ENCODE results near the gene CFL1. TPM values are rescaled to one million over a fixed set of nuclear protein-coding genes. Genes with fewer than 3 reads are reported as not detected.
A peak's percentile ranks its signal among the peaks of the same experiment; 100 is the strongest.

Gene CFL1
- total and polyA plus RNA-seq, 7 donors: 428 to 2,165 (median 506) TPM

DNA sequence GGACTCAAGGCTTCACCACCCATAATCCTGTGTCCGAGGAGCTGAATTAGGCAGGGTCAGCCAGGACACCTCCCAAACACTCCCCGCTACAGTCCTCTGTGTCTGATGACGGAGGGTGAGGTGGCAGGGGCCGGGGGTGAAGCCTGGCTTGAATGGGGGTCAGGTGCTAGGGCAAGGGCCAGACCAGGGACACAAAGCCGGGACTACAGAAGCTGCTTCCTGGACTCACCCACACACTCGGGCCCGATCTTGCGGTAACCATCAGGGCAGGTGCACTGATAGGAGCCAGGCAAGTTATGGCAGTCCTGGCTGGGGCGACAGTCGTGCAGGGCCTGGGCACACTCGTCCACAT is 12.3 kb upstream of the CFL1 start:
- no peaks in the 10 kb centered on the region for H3K9me3 ChIP-seq
- 70 to 76% methylated on average over 11 of the region's 11 CpGs for WGBS, 2 donors
- H3K27ac ChIP-seq: peak overlapping the region; percentile 93 to 98 (median 96)
- TF ChIP-seq, protein P1, sequence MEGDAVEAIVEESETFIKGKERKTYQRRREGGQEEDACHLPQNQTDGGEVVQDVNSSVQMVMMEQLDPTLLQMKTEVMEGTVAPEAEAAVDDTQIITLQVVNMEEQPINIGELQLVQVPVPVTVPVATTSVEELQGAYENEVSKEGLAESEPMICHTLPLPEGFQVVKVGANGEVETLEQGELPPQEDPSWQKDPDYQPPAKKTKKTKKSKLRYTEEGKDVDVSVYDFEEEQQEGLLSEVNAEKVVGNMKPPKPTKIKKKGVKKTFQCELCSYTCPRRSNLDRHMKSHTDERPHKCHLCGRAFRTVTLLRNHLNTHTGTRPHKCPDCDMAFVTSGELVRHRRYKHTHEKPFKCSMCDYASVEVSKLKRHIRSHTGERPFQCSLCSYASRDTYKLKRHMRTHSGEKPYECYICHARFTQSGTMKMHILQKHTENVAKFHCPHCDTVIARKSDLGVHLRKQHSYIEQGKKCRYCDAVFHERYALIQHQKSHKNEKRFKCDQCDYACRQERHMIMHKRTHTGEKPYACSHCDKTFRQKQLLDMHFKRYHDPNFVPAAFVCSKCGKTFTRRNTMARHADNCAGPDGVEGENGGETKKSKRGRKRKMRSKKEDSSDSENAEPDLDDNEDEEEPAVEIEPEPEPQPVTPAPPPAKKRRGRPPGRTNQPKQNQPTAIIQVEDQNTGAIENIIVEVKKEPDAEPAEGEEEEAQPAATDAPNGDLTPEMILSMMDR (IDR thresholded peaks at IDR 0.05): no peak
- TF ChIP-seq POLR2AphosphoS5 (IDR thresholded peaks at IDR 0.05) (peak in 1 of 4 donors; percentile 3), POLR2A (IDR thresholded peaks at IDR 0.05) (no peak), EP300 (IDR thresholded peaks at IDR 0.05) (no peak)
- H3K27me3 ChIP-seq: no peaks in the 10 kb centered on the region
- no peak overlapping the region for H3K4me3 ChIP-seq
- H3K36me3 ChIP-seq: peaks cover 9 to 52% (median 25%) of the 10 kb centered on the region in 4 donors
- peaks cover 0 to 51% (median 38%) of the 10 kb centered on the region in 4 donors for H3K4me1 ChIP-seq
- intact Hi-C loops (cut with DNase I): no loop called here
- DNase-seq: no peak

DNA sequence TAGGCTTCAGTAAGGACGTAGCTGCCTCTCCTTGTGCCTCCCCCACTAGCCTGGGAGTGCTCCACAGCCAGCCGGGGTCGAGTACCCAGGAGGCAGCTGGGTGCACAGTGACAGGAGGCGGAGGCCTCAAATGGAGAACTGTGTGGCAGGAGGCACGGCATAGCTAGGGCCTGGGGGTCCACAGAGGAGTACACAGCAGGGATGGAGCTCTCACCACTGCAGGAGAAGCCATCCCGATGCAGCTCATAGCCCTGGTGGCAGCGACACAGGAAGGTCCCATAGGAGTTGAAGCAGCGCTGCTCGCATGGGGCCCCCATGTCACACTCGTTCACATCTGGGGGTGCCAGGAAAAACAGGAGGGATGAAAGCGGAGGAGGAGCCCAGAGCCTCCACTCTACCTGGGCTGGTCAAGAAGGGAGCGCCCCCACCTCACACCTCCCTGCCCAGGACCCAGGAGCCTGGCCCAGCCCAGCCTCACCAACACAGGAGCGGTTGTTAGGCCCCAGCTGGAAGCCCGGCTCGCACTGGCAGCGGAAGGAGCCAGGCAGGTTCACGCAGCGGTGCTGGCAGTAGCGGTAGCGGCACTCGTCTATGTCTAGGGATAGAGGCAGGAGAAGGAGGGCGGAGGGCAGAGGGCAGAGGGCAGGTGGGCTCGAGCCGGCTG is 11.8 kb upstream of the CFL1 start:
- intact Hi-C loops (cut with DNase I): no loop called here
- peaks cover 9 to 57% (median 30%) of the 10 kb centered on the region in 4 donors for H3K36me3 ChIP-seq
- no peaks in the 10 kb centered on the region for H3K9me3 ChIP-seq
- peak overlapping the region; percentile 93 to 98 (median 96) for H3K27ac ChIP-seq
- H3K4me1 ChIP-seq: peaks cover 0 to 51% (median 38%) of the 10 kb centered on the region in 4 donors
- TF ChIP-seq, protein P1 (IDR thresholded peaks at IDR 0.05): no peak
- TF ChIP-seq POLR2A (IDR thresholded peaks at IDR 0.05) (no peak), POLR2AphosphoS5 (IDR thresholded peaks at IDR 0.05) (peak in 2 of 4 donors; percentile 25 to 34)
- no peaks in the 10 kb centered on the region for H3K27me3 ChIP-seq
- DNase-seq: peak; percentile 69
- no peak overlapping the region for H3K4me3 ChIP-seq
- WGBS, 2 donors: 65 to 81% methylated on average over 24 of the region's 24 CpGs

DNA sequence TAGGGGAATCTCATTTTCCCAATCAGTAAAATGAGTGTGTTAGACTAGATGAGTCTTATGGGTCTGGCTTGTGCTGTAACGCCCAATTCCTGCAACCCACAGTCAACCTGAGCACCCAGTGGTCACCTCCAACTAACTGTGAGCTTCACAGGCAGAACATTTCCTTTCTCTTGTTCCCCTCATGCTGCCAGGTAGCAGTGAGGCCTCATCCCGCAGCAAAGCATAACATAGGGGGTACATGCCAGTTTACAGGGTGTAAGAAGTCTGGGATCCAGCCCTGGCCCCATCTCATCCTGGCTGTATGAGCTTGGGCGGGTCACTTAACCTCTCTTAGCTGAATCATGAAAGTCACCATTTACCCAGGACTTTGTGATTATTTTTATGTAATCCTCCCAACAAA is 10.9 kb upstream of the CFL1 start:
- 64 to 92% methylated on average over 3 of the region's 3 CpGs for WGBS, 2 donors
- intact Hi-C loops (cut with DNase I): no loop called here
- H3K27me3 ChIP-seq: no peaks in the 10 kb centered on the region
- peaks cover 0 to 53% (median 34%) of the 10 kb centered on the region in 4 donors for H3K4me1 ChIP-seq
- H3K27ac ChIP-seq: peak overlapping the region in 2 of 4 donors; percentile 22 to 43
- H3K9me3 ChIP-seq: no peaks in the 10 kb centered on the region
- no peak overlapping the region for H3K4me3 ChIP-seq
- H3K36me3 ChIP-seq: peaks cover 17 to 66% (median 39%) of the 10 kb centered on the region in 4 donors
- TF ChIP-seq POLR2AphosphoS5 (IDR thresholded peaks at IDR 0.05): no peak
- no peak for TF ChIP-seq POLR2A (IDR thresholded peaks at IDR 0.05)
- no peak for TF ChIP-seq EP300 (IDR thresholded peaks at IDR 0.05)
- TF ChIP-seq, protein P1 (IDR thresholded peaks at IDR 0.05): no peak
- no peak for DNase-seq

DNA sequence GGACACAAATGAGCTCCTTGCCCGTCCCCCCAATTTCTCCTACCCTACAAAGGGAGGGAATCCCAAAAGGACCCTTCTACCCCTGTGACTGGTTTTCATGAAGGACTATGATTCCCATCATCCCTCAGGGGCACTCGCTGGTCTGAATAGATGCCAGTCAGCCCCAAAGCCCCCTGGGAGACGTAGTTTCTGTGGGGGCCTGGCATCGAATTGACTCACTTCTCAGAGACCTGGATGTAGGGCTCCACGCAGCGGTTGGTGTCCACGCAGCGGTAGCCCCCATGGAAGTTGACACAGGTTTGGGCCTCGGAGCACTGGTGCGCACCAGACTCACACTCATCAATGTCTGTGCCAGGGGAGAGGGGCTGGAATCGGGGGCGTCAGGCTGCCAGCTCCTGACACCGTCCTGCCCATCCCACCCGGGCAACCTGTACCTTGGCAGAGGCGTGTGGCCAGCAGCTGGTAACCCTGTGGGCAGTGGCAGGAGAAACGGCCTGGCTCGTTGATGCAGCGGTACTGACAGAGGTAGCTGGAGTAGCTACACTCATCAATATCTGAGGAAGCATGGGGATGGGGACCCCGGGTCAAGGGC is 10.2 kb upstream of the CFL1 start:
- peak overlapping the region in 3 of 4 donors; percentile 22 to 43 (median 32) for H3K27ac ChIP-seq
- TF ChIP-seq POLR2AphosphoS5 (IDR thresholded peaks at IDR 0.05): peak in 1 of 4 donors; percentile 35
- no peak for TF ChIP-seq POLR2A (IDR thresholded peaks at IDR 0.05)
- H3K27me3 ChIP-seq: no peaks in the 10 kb centered on the region
- no peak overlapping the region for H3K4me3 ChIP-seq
- H3K4me1 ChIP-seq: peaks cover 0 to 51% (median 34%) of the 10 kb centered on the region in 4 donors
- no peaks in the 10 kb centered on the region for H3K9me3 ChIP-seq
- H3K36me3 ChIP-seq: peaks cover 23 to 73% (median 46%) of the 10 kb centered on the region in 4 donors
- DNase-seq: peak; percentile 70
- intact Hi-C loops (cut with DNase I): no loop called here
- WGBS, 2 donors: 83 to 89% methylated on average over 19 of the region's 19 CpGs

DNA sequence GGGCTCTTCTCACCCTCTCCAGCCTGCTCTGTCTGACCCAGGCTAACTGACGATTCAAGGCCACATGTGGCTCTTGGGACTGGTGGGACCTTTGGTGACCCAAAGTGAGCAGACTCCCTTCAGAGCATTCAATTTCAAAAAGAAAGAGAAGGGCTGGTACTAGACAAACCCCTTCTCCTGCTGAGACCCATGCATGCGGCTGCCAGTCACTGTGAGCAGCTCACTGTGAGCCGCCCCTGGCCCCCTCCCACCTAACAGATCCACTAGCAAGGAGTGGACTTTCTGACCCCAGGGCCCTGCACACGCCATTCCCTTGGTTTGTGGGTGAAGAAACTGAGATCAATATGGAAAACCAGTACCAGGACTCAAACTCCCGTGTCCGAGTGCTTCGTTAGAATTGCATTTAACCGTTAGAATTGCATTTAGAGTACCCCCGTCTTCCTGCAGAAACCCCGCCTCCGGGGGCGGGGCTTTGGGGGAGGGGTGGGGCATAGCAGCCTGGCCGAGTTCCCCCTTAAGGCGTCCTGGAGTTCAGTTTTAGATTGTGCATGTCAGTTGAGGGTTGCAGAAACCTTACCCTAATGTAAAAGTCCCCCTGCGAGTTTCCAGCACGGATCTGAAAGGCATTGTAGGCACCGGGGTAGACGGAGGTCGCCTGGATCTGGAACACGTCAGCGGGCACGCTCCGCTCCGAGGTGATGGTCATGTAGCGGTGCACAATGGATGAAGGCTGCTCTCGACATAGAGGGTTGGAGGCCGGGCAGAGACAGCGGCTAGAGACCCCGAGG is 9.5 kb upstream of the CFL1 start:
- intact Hi-C loops (cut with DNase I): no loop called here
- Histone ChIP-seq H3K27ac (peak overlapping the region in 2 of 4 donors; percentile 22 to 32), H3K36me3 (peaks cover 23 to 80% (median 52%) of the 10 kb centered on the region in 4 donors)

More for the DNA sequence above, 9.5 kb upstream of the CFL1 start:
- no peak overlapping the region for H3K4me3 ChIP-seq
- peaks cover 0 to 52% (median 38%) of the 10 kb centered on the region in 4 donors for H3K4me1 ChIP-seq
- no peaks in the 10 kb centered on the region for H3K9me3 ChIP-seq
- H3K27me3 ChIP-seq: no peaks in the 10 kb centered on the region
- WGBS, 2 donors: 71 to 79% methylated on average over 29 of the region's 29 CpGs
- no peak for DNase-seq
- TF ChIP-seq, protein P1 (IDR thresholded peaks at IDR 0.05): no peak
- no peak for TF ChIP-seq EP300 (IDR thresholded peaks at IDR 0.05)
- TF ChIP-seq POLR2A (IDR thresholded peaks at IDR 0.05): no peak
- no peak for TF ChIP-seq POLR2AphosphoS5 (IDR thresholded peaks at IDR 0.05)

Data from sigmoid colon (tissue), 7 donors.